Epithelial cell of proximal tubule (primary cell): ENCODE data around the gene RTL1. TPM values are rescaled to one million over a fixed set of nuclear protein-coding genes. Genes with fewer than 3 reads are reported as not detected.

Source experiments
- DNase-seq: peaks from one replicate; pipeline ENCODE4 v3.0.0-alpha.2; 2011; ENCODE audit warnings: low read depth
- H3K4me3 ChIP-seq: 2 replicates; pipeline ENCODE4 v1.5.1; 2011; ENCODE audit warnings: low read depth, mild to moderate bottlenecking, low read length
- CTCF ChIP-seq: conservative IDR thresholded peaks from 2 replicates; pipeline ENCODE4 v1.5.1; 2012; ENCODE audit warnings: low read depth, mild to moderate bottlenecking, low read length
- total RNA-seq: library from RNA; depleted of rRNA; stranded (reverse); fragments of >200 nt; gene quantifications from 2 replicates; pipeline ENCODE4 v1.2.3, GENCODE V29; 2015

RTL1 gene
- total RNA-seq, 1 donor from 2014 or later = 0.06 TPM

GRCh38 chr14:100892496-100893227 is 10.9 kb downstream of the RTL1 start:
- no peak for DNase-seq
- TF ChIP-seq CTCF = no peak
- no peak overlapping the region for H3K4me3 ChIP-seq

DNA sequence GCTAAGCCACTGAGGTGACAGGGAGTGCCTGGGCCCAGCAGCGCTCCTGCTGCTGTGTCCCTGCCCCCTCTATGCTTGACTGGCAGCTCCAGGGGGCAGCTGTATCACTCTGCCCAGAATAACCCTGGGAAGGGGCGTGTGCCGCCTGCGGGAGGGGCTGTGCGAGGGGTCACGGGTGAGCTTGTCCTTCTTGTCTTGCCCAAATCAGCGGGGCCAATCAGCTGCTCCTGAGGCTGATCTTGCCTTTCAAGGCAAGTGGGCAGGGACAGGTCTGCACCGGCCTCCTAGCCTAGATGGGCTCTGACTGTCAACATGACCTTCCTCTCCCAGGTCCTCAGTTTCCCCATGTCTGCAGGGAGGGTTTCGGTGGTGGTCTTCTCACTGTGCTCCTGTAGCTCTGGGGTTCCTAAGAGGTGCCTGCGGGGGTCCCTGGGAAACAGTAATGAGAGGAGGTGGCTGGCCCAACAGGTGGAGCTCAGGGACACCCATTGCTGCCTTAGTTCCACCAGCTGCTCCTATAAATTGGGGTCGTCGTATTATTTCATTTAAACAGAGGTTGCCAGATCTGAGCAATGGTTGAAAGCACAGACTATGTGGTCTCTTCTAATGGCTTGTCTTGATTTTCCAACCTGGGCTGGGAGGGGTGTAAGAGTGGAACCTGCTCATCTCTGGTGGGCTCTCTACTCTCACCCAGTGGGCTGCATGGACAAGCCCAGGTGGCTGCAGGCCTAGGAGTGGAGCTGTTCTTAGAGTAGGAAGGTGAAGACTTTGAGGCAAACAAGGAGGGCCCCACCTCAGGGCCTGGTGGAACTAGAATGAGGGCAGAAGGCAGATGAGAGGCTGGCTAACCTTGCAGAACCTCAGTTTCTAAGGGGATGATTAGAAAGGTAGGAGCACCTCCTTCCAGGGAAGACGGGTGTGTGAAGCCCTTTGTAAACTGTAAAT is 11.7 kb downstream of the RTL1 start:
- TF ChIP-seq CTCF = no peak
- H3K4me3 ChIP-seq = no peak overlapping the region
- DNase-seq = no peak

GRCh38 chr14:100891051-100891450 is 12.5 kb downstream of the RTL1 start:
- no peak overlapping the region for H3K4me3 ChIP-seq
- TF ChIP-seq CTCF = no peak
- no peak for DNase-seq

DNA sequence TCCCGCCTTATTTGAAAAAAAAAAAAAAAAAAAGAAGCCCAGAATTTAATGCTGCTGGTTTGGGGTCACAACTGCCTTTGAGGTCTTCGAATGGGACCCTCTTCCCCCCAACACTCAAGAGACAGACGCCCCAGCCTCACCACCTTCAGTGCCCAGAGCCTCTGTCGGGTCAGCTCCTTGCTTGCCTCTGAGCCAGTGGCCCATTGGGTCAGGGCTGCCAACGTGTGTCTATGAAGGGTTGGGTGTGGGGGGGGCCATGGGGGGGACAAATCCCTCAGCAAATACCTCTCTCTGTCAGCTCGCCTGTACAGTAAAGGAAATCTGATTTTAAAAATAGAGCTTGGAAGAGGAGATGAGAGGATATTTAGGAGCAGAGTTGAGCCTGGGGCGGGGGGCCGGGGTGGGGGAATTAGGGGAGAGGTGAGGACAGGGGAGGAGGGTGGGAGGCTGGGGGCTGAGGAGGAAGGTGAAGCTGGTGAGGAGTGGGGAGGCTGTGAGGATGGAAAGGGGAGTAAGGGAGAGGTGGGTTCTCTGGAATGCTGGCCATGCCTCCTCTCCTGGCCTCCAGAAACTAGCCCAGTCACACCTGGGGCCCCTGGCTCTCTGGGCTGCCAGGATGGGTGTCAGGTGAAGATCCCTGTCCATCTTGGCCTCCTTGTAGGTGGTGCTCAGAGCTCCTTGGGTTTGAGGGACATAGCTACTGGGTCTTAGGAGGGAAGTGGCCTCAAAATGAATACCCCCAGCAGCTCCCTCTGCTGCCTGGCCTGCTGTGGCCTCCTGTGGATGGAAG is 13.3 kb downstream of the RTL1 start:
- no peak overlapping the region for H3K4me3 ChIP-seq
- DNase-seq = no peak
- TF ChIP-seq CTCF = no peak

DNA sequence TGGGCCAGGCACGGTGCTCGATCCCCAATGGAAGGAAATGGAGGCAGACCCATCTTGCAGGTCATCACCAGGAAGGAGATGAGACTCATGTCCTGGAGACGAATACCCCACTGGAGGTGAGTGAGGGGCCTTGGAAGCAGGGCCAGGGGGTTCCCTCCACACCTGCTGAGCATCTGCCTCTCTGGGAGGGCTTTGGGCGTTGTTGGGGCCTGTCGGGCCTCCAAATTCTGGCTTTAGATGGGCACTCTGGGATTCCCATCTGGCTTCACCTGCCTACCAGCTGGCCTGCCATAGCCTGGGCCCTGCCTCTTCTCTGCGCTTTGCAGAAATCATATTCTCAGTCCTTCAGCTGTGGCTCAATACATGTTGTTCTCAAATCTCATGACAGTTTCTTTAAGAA is 13.9 kb downstream of the RTL1 start:
- no peak for DNase-seq
- H3K4me3 ChIP-seq = no peak overlapping the region
- TF ChIP-seq CTCF = no peak

- TF ChIP-seq CTCF = no peak
- H3K4me3 ChIP-seq = no peak overlapping the region
- DNase-seq = no peak
Measured at GRCh38 chr14:100888789-100889315, 14.7 kb downstream of the RTL1 start.
